ENCODE results near the gene FOXE3. TPM values are rescaled to one million over a fixed set of nuclear protein-coding genes. Genes with fewer than 3 reads are reported as not detected.

The FOXE3 gene
- total and polyA plus RNA-seq, 7 donors, result 0.15 TPM; not detected in 6

DNA sequence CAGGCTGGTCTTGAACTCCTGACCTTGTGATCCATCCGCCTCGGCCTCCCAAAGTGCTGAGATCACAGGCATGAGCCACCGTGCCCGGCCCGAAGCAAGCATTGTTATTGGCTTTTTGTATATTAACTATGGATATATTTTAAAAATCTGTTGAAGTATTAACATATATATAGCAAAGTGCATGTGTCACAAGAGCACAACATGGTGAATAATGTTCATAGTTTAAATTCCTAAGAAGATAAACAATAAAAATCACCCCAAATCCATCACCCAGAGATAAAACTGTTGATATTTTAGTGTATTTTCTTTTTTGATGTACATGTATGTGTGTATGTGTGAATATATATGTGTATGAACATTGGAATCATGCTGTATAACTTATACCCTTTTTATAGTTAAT lies 9.1 kb upstream of the FOXE3 start:
- no peaks in the 10 kb centered on the region for H3K4me1 ChIP-seq
- WGBS, 2 donors, result 95 to 97% methylated on average over 5 of the region's 5 CpGs
- H3K27ac ChIP-seq, result no peak overlapping the region
- H3K27me3 ChIP-seq, result peaks cover 0 to 18% (median 2%) of the 10 kb centered on the region in 3 donors
- no peaks in the 10 kb centered on the region for H3K9me3 ChIP-seq
- TF ChIP-seq POLR2A (IDR thresholded peaks at IDR 0.05) (no peak), POLR2AphosphoS5 (IDR thresholded peaks at IDR 0.05) (no peak), EP300 (IDR thresholded peaks at IDR 0.05) (no peak)
- TF ChIP-seq, protein P1, sequence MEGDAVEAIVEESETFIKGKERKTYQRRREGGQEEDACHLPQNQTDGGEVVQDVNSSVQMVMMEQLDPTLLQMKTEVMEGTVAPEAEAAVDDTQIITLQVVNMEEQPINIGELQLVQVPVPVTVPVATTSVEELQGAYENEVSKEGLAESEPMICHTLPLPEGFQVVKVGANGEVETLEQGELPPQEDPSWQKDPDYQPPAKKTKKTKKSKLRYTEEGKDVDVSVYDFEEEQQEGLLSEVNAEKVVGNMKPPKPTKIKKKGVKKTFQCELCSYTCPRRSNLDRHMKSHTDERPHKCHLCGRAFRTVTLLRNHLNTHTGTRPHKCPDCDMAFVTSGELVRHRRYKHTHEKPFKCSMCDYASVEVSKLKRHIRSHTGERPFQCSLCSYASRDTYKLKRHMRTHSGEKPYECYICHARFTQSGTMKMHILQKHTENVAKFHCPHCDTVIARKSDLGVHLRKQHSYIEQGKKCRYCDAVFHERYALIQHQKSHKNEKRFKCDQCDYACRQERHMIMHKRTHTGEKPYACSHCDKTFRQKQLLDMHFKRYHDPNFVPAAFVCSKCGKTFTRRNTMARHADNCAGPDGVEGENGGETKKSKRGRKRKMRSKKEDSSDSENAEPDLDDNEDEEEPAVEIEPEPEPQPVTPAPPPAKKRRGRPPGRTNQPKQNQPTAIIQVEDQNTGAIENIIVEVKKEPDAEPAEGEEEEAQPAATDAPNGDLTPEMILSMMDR (IDR thresholded peaks at IDR 0.05), result no peak
- no peak overlapping the region for H3K4me3 ChIP-seq
- intact Hi-C loops (cut with DNase I), result no loop called here
- H3K36me3 ChIP-seq, result no peaks in the 10 kb centered on the region
- no peak for DNase-seq

GRCh38 chr1:47407481-47407880 lies 8.6 kb upstream of the FOXE3 start:
- Histone ChIP-seq H3K27ac (no peak overlapping the region), H3K4me3 (no peak overlapping the region), H3K36me3 (no peaks in the 10 kb centered on the region), H3K27me3 (peaks cover 0 to 18% (median 0%) of the 10 kb centered on the region in 3 donors), H3K9me3 (no peaks in the 10 kb centered on the region), H3K4me1 (no peaks in the 10 kb centered on the region)
- DNase-seq, result no peak
- WGBS, 2 donors, result 88 to 89% methylated on average over 3 of the region's 3 CpGs
- intact Hi-C loops (cut with DNase I), result no loop called here
- TF ChIP-seq POLR2A (IDR thresholded peaks at IDR 0.05), result no peak
- TF ChIP-seq, protein P1 (IDR thresholded peaks at IDR 0.05), result no peak
- no peak for TF ChIP-seq EP300 (IDR thresholded peaks at IDR 0.05)
- no peak for TF ChIP-seq POLR2AphosphoS5 (IDR thresholded peaks at IDR 0.05)

GRCh38 chr1:47409311-47410067 lies 6.6 kb upstream of the FOXE3 start:
- no peak for DNase-seq
- intact Hi-C loops (cut with DNase I), result no loop called here
- Histone ChIP-seq H3K4me3 (no peak overlapping the region), H3K27me3 (peaks cover 0 to 4% (median 0%) of the 10 kb centered on the region in 3 donors), H3K9me3 (no peaks in the 10 kb centered on the region), H3K4me1 (no peaks in the 10 kb centered on the region), H3K27ac (no peak overlapping the region), H3K36me3 (no peaks in the 10 kb centered on the region)
- TF ChIP-seq EP300 (IDR thresholded peaks at IDR 0.05) (no peak), POLR2A (IDR thresholded peaks at IDR 0.05) (no peak), POLR2AphosphoS5 (IDR thresholded peaks at IDR 0.05) (no peak)
- TF ChIP-seq, protein P1 (IDR thresholded peaks at IDR 0.05), result no peak
- WGBS, 2 donors, result 83 to 92% methylated on average over 12 of the region's 12 CpGs

DNA sequence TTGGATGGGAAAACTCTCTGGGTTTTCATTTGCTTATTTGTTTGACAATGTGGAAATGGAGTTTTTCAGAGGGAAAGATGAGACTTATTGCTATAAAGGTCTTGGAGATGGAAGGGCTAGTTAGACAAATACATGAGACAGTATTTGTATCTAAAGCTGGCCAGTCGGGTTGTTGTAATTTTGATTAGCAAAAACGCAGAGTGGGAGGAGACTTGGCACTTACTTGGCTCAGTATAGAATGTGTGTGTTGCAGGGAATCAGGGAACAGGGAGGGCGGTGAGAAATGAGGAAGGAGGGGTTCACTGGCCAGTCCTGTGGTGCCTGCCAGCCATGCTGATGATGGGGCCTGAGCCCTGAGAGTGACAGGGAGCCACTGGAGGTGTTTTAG lies 6.0 kb upstream of the FOXE3 start:
- TF ChIP-seq EP300 (IDR thresholded peaks at IDR 0.05) (no peak), POLR2A (IDR thresholded peaks at IDR 0.05) (no peak), POLR2AphosphoS5 (IDR thresholded peaks at IDR 0.05) (no peak)
- TF ChIP-seq, protein P1 (IDR thresholded peaks at IDR 0.05), result no peak
- peaks cover 0 to 9% (median 2%) of the 10 kb centered on the region in 3 donors for H3K27me3 ChIP-seq
- intact Hi-C loops (cut with DNase I), result no loop called here
- no peaks in the 10 kb centered on the region for H3K36me3 ChIP-seq
- H3K27ac ChIP-seq, result no peak overlapping the region
- H3K9me3 ChIP-seq, result no peaks in the 10 kb centered on the region
- 48 to 70% methylated on average over 3 of the region's 3 CpGs for WGBS, 2 donors
- no peak for DNase-seq
- no peak overlapping the region for H3K4me3 ChIP-seq
- H3K4me1 ChIP-seq, result no peaks in the 10 kb centered on the region
